K562 (cell line): ENCODE measurements around the gene SDE2. TPM values are rescaled to one million over a fixed set of nuclear protein-coding genes. Genes with fewer than 3 reads are reported as not detected.

Source experiments
- ADNP ChIP-seq: fragments of 200-800 bp; sonication (Bioruptor generic); IDR thresholded peaks from 2 replicates; pipeline ENCODE4 v1.6.1; 2016; ENCODE audit warnings: missing genetic modification characterization, missing compliant biosample characterization
- ARID1B ChIP-seq: fragments of 450-650 bp; IDR thresholded peaks from 2 replicates; pipeline ENCODE4 v1.6.1; 2016; ENCODE audit warnings: antibody characterized with exemption, mild to moderate bottlenecking, inconsistent platforms
- BRF2 ChIP-seq: IDR thresholded peaks from 3 replicates; pipeline ENCODE4 v1.6.1; 2011; ENCODE audit warnings: borderline replicate concordance, mild to moderate bottlenecking; ENCODE audit not compliant: insufficient read length, insufficient read depth
- EWSR1 ChIP-seq: fragments of 450-650 bp; IDR thresholded peaks from 2 replicates; pipeline ENCODE4 v1.6.1; 2018; ENCODE audit warnings: borderline replicate concordance, mild to moderate bottlenecking, low read depth, moderate library complexity; ENCODE audit not compliant: partially characterized antibody
- FOXA1 ChIP-seq: fragments of 450-650 bp; IDR thresholded peaks from 2 replicates; pipeline ENCODE4 v1.6.1; 2016; ENCODE audit warnings: mild to moderate bottlenecking, borderline replicate concordance
- GABPB2 ChIP-seq: fragments of 250-450 bp; sonication (Bioruptor Pico); conservative IDR thresholded peaks from 2 replicates; pipeline ENCODE4 v1.5.1; 2021; ENCODE audit warnings: mild to moderate bottlenecking
- HMGXB4 ChIP-seq: sonication (generic); formaldehyde crosslinking; IDR thresholded peaks from 2 replicates; pipeline ENCODE4 v1.8.1; 2023; ENCODE audit warnings: mild to moderate bottlenecking, missing genetic modification reagents
- KDM1A ChIP-seq, 2 experiments: fragments of 450-650 bp; IDR thresholded peaks; 2 replicates each; pipeline ENCODE4 v1.6.1; 2016; ENCODE audit warnings: mild to moderate bottlenecking in 2 of 2
- MITF ChIP-seq: IDR thresholded peaks from 2 replicates; pipeline ENCODE4 v1.6.1; 2014; ENCODE audit warnings: antibody characterized with exemption
- PHF20 ChIP-seq: fragments of 450-650 bp; IDR thresholded peaks from 2 replicates; pipeline ENCODE4 v1.6.1; 2018; ENCODE audit not compliant: partially characterized antibody
- RBM25 ChIP-seq: fragments of 200-400 bp; formaldehyde crosslinking; IDR thresholded peaks from 2 replicates; pipeline ENCODE4 v1.6.1; 2018; ENCODE audit warnings: low read length, low read depth, moderate library complexity; ENCODE audit not compliant: severe bottlenecking
- RFX5 ChIP-seq: IDR thresholded peaks from 2 replicates; pipeline ENCODE4 v1.6.1; 2011; ENCODE audit warnings: low read depth, mild to moderate bottlenecking, improper control_type of control experiment, low read length
- SAFB2 ChIP-seq: fragments of 200-400 bp; formaldehyde crosslinking; IDR thresholded peaks from 2 replicates; pipeline ENCODE4 v1.6.1; 2018; ENCODE audit warnings: borderline replicate concordance, low read length, low read depth, moderate library complexity; ENCODE audit not compliant: severe bottlenecking
- SIN3A ChIP-seq, 2 experiments: fragments of 150-350 bp in 1 of 2; IDR thresholded peaks; 2 replicates each; pipeline ENCODE4 v1.6.1; 2011 to 2016; ENCODE audit warnings: borderline replicate concordance in 2 of 2, low read depth in 2 of 2, low read length in 2 of 2, mild to moderate bottlenecking in 2 of 2, moderate library complexity in 2 of 2; ENCODE audit not compliant: control insufficient read depth in 1 of 2
- SRF ChIP-seq, 2 experiments: fragments of 250-450, 450-650 bp in 1 of 2; sonication (Bioruptor Pico) in 1 of 2; sonication (generic) in 1 of 2; formaldehyde crosslinking; IDR thresholded peaks; 2 replicates each; pipeline versions ENCODE4 v1.5.0 to v1.5.1; 2020 to 2022; ENCODE audit warnings: mild to moderate bottlenecking in 1 of 2, missing genetic modification reagents in 1 of 2
- TAF9B ChIP-seq: fragments of 450-650 bp; IDR thresholded peaks from 2 replicates; pipeline ENCODE4 v1.6.1; 2018; ENCODE audit warnings: mild to moderate bottlenecking; ENCODE audit not compliant: partially characterized antibody
- TBL1XR1 ChIP-seq, 2 experiments: IDR thresholded peaks; 2 replicates each; pipeline ENCODE4 v1.6.1; 2012; ENCODE audit warnings: improper control_type of control experiment in 2 of 2, low read length in 2 of 2, mild to moderate bottlenecking in 1 of 2
- U2AF2 ChIP-seq: fragments of 200-400 bp; formaldehyde crosslinking; optimal IDR thresholded peaks from 2 replicates; pipeline ENCODE3; 2017; ENCODE audit warnings: low read depth, mild to moderate bottlenecking, low read length
- XRCC4 ChIP-seq: IDR thresholded peaks from one replicate; pipeline ENCODE4 v1.6.1; 2011; ENCODE audit not compliant: insufficient read depth, insufficient read length; ENCODE audit errors: extremely low read depth
- ZC3H11A ChIP-seq: IDR thresholded peaks from 2 replicates; pipeline ENCODE4 v1.6.1; 2012; ENCODE audit warnings: low read depth, low read length, improper control_type of control experiment
- ZFP30 ChIP-seq: fragments of 250-450 bp; sonication (Bioruptor Pico); IDR thresholded peaks from 2 replicates; pipeline ENCODE4 v1.8.0; 2022; ENCODE audit warnings: moderate library complexity, mild to moderate bottlenecking, inconsistent platforms, borderline replicate concordance
- ZNF143 ChIP-seq: sonication (generic); formaldehyde crosslinking; IDR thresholded peaks from 2 replicates; pipeline ENCODE4 v1.9.0; 2022; ENCODE audit warnings: mild to moderate bottlenecking, missing genetic modification reagents
- ZNF212 ChIP-seq: fragments of 450-650 bp; formaldehyde crosslinking; IDR thresholded peaks from 2 replicates; pipeline ENCODE4 v1.4.0; 2020; ENCODE audit warnings: mild to moderate bottlenecking
- ZNF23 ChIP-seq: fragments of 250-450 bp; sonication (Bioruptor Pico); IDR thresholded peaks from 2 replicates; pipeline ENCODE4 v1.4.0; 2020; ENCODE audit warnings: mild to moderate bottlenecking
- ZNF24 ChIP-seq: fragments of 450-650 bp; IDR thresholded peaks from 2 replicates; pipeline ENCODE4 v1.6.1; 2016
- ZNF316 ChIP-seq: fragments of 450-650 bp; IDR thresholded peaks from 2 replicates; pipeline ENCODE4 v1.6.1; 2016
- polyA plus RNA-seq, 8 experiments: library from polyadenylated mRNA; depleted of rRNA in 4 of 8; stranded (reverse) in 5 of 8; unstranded in 3 of 8; fragments of >200 nt; fragmentation: Nextera tagmentation in 2 of 8; fragmentation: Illumina TruSeq in 1 of 8; extraction: Ambion mirVana in 2 of 8; extraction: Trizol in 1 of 8; gene quantifications; 2 replicates each; pipeline versions ENCODE4 v1.2.1 to v1.2.3, GENCODE V29; 2011 to 2014; ENCODE audit warnings: inconsistent platforms in 1 of 8, missing spikeins in 1 of 8
- total RNA-seq, 7 experiments: library from RNA; depleted of rRNA in 6 of 7; stranded (reverse); fragments of >200 nt in 6 of 7; fragmentation: Illumina TruSeq in 2 of 7; extraction: Trizol in 2 of 7; gene quantifications; 2 replicates each; pipeline versions ENCODE4 v1.2.1 to v1.2.3, GENCODE V29; 2011 to 2021; ENCODE audit warnings: low replicate concordance in 1 of 7

Gene SDE2
- total and polyA plus RNA-seq, 9 of the 15 experiments (the other 6 are each of a cell fraction or from before 2014, with no cell fraction given) = 14.3 to 62.3 (median 46.0) TPM

- TF ChIP-seq TAF9B = no peak
- no peak for TF ChIP-seq BRF2
- no peak for TF ChIP-seq XRCC4
- TF ChIP-seq ZNF23 (CRISPR knock-in tag) = no peak
- 0 out of 4 replicates have a peak, but pooled peaks of 1 of the 2 experiments have one; percentile 39 for TF ChIP-seq SIN3A (IDR thresholded peaks at IDR 0.05; ENCODE audit: borderline replicate concordance in 2 of 2, control insufficient read depth in 1 of 2, low read depth in 2 of 2, low read length in 2 of 2)
- no peak for TF ChIP-seq SAFB2
- no peak for TF ChIP-seq ZFP30 (CRISPR knock-in tag)
- TF ChIP-seq TBL1XR1 (IDR thresholded peaks at IDR 0.05; ENCODE audit: low read length in 2 of 2) = no peak
- TF ChIP-seq ADNP (tag) = peak; percentile 81
- TF ChIP-seq SRF (CRISPR knock-in tag; IDR thresholded peaks at IDR 0.05) = no peak
- no peak for TF ChIP-seq GABPB2 (CRISPR knock-in tag)
- no peak for TF ChIP-seq FOXA1
- no peak for TF ChIP-seq ZC3H11A
- TF ChIP-seq RBM25 = peak; percentile 58
- TF ChIP-seq MITF = no peak
- no peak for TF ChIP-seq HMGXB4 (CRISPR knock-in tag)
- no peak for TF ChIP-seq ARID1B
- peak; percentile 22 for TF ChIP-seq PHF20
- TF ChIP-seq ZNF143 (CRISPR knock-in tag) = no peak
- no peak for TF ChIP-seq ZNF212 (CRISPR knock-in tag)
- TF ChIP-seq ZNF316 = no peak
- TF ChIP-seq ZNF24 = no peak
- TF ChIP-seq U2AF2 = no peak
- TF ChIP-seq RFX5 = no peak
- no peak for TF ChIP-seq EWSR1
- TF ChIP-seq KDM1A (IDR thresholded peaks at IDR 0.05) = peak; percentile 64 to 84
These were observed 26.6 kb downstream of the SDE2 start (continued) for GRCh38 chr1:225972344-225973152.
